ENCODE results near the gene CCNG1.

DNA sequence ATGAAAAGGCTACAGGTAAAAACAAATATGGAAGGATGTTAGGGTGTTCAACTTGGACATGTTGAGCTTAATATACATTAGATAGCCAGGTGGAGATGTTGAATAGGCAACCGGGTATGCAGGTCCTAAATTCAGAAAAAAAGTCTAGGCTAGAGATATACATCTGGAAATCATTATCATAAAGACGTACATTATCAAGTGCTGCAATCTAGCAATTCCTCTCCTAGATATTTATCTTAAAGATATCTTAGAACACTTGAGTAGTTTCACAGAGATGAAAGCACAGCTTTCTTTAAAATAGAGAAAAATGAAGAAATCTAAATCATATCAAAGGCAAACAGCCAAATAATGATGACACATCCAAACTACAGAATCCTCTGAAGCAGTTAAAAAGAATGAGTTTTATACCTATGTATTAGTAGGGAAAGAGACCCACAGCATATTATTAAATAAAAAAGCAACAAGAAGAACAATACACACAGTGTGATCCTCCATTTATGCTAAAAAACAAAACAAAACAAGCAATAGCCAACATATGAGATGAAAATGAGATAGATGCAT is 18.7 kb downstream of the CCNG1 start:
- TF ChIP-seq, protein P1, sequence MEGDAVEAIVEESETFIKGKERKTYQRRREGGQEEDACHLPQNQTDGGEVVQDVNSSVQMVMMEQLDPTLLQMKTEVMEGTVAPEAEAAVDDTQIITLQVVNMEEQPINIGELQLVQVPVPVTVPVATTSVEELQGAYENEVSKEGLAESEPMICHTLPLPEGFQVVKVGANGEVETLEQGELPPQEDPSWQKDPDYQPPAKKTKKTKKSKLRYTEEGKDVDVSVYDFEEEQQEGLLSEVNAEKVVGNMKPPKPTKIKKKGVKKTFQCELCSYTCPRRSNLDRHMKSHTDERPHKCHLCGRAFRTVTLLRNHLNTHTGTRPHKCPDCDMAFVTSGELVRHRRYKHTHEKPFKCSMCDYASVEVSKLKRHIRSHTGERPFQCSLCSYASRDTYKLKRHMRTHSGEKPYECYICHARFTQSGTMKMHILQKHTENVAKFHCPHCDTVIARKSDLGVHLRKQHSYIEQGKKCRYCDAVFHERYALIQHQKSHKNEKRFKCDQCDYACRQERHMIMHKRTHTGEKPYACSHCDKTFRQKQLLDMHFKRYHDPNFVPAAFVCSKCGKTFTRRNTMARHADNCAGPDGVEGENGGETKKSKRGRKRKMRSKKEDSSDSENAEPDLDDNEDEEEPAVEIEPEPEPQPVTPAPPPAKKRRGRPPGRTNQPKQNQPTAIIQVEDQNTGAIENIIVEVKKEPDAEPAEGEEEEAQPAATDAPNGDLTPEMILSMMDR (IDR thresholded peaks at IDR 0.05; ENCODE audit: low read length) = no peak
- TF ChIP-seq EZH2 (IDR thresholded peaks at IDR 0.05; ENCODE audit: borderline replicate concordance, low read length) = no peak
